Measurements from ENCODE around the gene ADIPOR2.

GRCh38 chr12:1815814-1816729 lies 125.2 kb downstream of the ADIPOR2 start:
- TF ChIP-seq CTCF (conservative IDR thresholded peaks at IDR 0.05; ENCODE audit: low read depth, low read length) (no peak), EZH2phosphoT487 (IDR thresholded peaks at IDR 0.05; ENCODE audit: borderline replicate concordance, low read length) (no peak), EZH2 (IDR thresholded peaks at IDR 0.05; ENCODE audit: low read length, unreplicated experiment) (no peak)

All from PC-3 (cell line).